B cell (primary cell): ENCODE data around the gene NAA80. TPM values are rescaled to one million over a fixed set of nuclear protein-coding genes. Genes with fewer than 3 reads are reported as not detected.

ENCODE experiments used
- ATAC-seq: fragments of 200-7000 bp; cut with Tn5 transposase; one replicate; pipeline ENCODE4 v1.10.0; 2021; ENCODE audit warnings: low read depth, mild to moderate bottlenecking, moderate number of reproducible peaks, moderate library complexity
- CTCF ChIA-PET: fragments of 350-600 bp; sonication (Branson Sonifier 250); formaldehyde crosslinking; loops from one replicate; lab custom pipeline; 2021; ENCODE audit warnings: antibody characterized with exemption, inconsistent platforms; lab: Charles Lee
- POLR2A ChIA-PET: fragments of 350-600 bp; sonication (Branson Sonifier 250); formaldehyde crosslinking; loops from one replicate; lab custom pipeline; 2021; ENCODE audit warnings: antibody characterized with exemption; lab: Charles Lee
- DNase-seq: peaks from one replicate; pipeline ENCODE4 v3.0.0; 2013
- H2AFZ ChIP-seq: 2 replicates; pipeline ENCODE4 v1.6.1; 2012; ENCODE audit warnings: mild to moderate bottlenecking, low read depth, low read length; ENCODE audit not compliant: insufficient read depth, poor library complexity, severe bottlenecking
- H3K27ac ChIP-seq, 2 donors: 1 replicate in 1 of 2; 2 replicates in 1 of 2; pipeline ENCODE4 v1.5.1; 2012 to 2013; ENCODE audit warnings: low read length in 2 of 2, mild to moderate bottlenecking in 2 of 2, moderate library complexity in 1 of 2
- H3K27me3 ChIP-seq, 4 experiments: fragments of 200-600 bp in 1 of 4; sonication (generic) in 1 of 4; replicated peaks in 1 of 4; 1 replicate in 2 of 4; 2 replicates in 2 of 4; pipeline versions ENCODE4 v1.6.1 to v1.7.0; 2013 to 2016; ENCODE audit warnings: low read length in 3 of 4, mild to moderate bottlenecking in 2 of 4, mixed read lengths in 1 of 4, moderate library complexity in 1 of 4; ENCODE audit not compliant: insufficient read depth in 4 of 4, control insufficient read depth in 3 of 4; ENCODE audit errors: control extremely low read depth in 1 of 4
- H3K36me3 ChIP-seq, 2 experiments: replicated peaks in 1 of 2; 1 replicate in 1 of 2; 2 replicates in 1 of 2; pipeline versions ENCODE4 v1.6.1 to v1.7.1; 2013; ENCODE audit warnings: low read length in 1 of 2; ENCODE audit not compliant: insufficient read depth in 2 of 2, control insufficient read depth in 1 of 2; ENCODE audit errors: control extremely low read depth in 1 of 2, extremely low read depth in 1 of 2
- H3K4me1 ChIP-seq, 2 donors: fragments of 200-600 bp in 1 of 2; sonication (generic) in 1 of 2; 1 replicate in 1 of 2; 2 replicates in 1 of 2; pipeline versions ENCODE4 v1.5.1 to v1.6.1; 2013 to 2017; ENCODE audit warnings: low read length in 2 of 2; ENCODE audit not compliant: control insufficient read depth in 2 of 2, insufficient read depth in 2 of 2
- H3K4me2 ChIP-seq: replicated peaks from 2 replicates; pipeline ENCODE3; 2012; ENCODE audit warnings: mild to moderate bottlenecking, low read depth, low read length; ENCODE audit not compliant: poor library complexity, severe bottlenecking
- H3K4me3 ChIP-seq, 5 experiments: fragments of 200-600 bp in 1 of 5; sonication (generic) in 1 of 5; 1 replicate in 3 of 5; 2 replicates in 2 of 5; pipeline versions ENCODE4 v1.5.1 to v1.7.0; 2011 to 2016; ENCODE audit warnings: low read length in 4 of 5, mild to moderate bottlenecking in 4 of 5, low read depth in 2 of 5, control low read depth in 1 of 5, moderate library complexity in 1 of 5; ENCODE audit not compliant: insufficient read depth in 1 of 5; ENCODE audit errors: control extremely low read depth in 1 of 5, extremely low read depth in 1 of 5
- H3K79me2 ChIP-seq: fragments of 200-600 bp; sonication (generic); one replicate; pipeline ENCODE4 v1.6.0; 2016; ENCODE audit warnings: low read length; ENCODE audit not compliant: control insufficient read depth, insufficient read depth
- H3K9ac ChIP-seq: fragments of 200-600 bp; sonication (generic); 2 replicates; pipeline ENCODE4 v1.6.1; 2017; ENCODE audit warnings: mild to moderate bottlenecking, low read length, moderate library complexity
- H3K9me3 ChIP-seq, 3 donors: one replicate each; pipeline versions ENCODE4 v1.6.1 to v1.7.1; 2013; ENCODE audit warnings: low read length in 2 of 3; ENCODE audit not compliant: control insufficient read depth in 2 of 3, insufficient read depth in 1 of 3; ENCODE audit errors: control extremely low read depth in 1 of 3
- H4K20me1 ChIP-seq: 2 replicates; pipeline ENCODE4 v1.6.0; 2012; ENCODE audit warnings: mild to moderate bottlenecking, low read length; ENCODE audit not compliant: insufficient read depth, control insufficient read depth, poor library complexity, severe bottlenecking
- H3K27ac Mint-ChIP-seq: one replicate; pipeline ENCODE4 v1.8.0; 2021; ENCODE audit warnings: mixed read lengths
- H3K27me3 Mint-ChIP-seq: one replicate; pipeline ENCODE4 v1.8.0; 2021; ENCODE audit warnings: mixed read lengths
- H3K4me1 Mint-ChIP-seq: one replicate; pipeline ENCODE4 v1.8.0; 2021; ENCODE audit warnings: mixed read lengths
- H3K4me3 Mint-ChIP-seq: one replicate; pipeline ENCODE4 v1.8.0; 2021; ENCODE audit warnings: mixed read lengths
- H3K9me3 Mint-ChIP-seq: one replicate; pipeline ENCODE4 v1.8.0; 2022; ENCODE audit warnings: mixed read lengths; ENCODE audit not compliant: insufficient read depth
- CTCF ChIP-seq: fragments of 200-600 bp; IDR thresholded peaks from one replicate; pipeline ENCODE4 v1.8.0; 2022; ENCODE audit warnings: antibody characterized with exemption, mild to moderate bottlenecking
- EZH2 ChIP-seq: IDR thresholded peaks from 2 replicates; pipeline ENCODE4 v1.6.1; 2012; ENCODE audit warnings: borderline replicate concordance, low read depth, mild to moderate bottlenecking, moderate library complexity, low read length; ENCODE audit not compliant: insufficient read depth, poor library complexity, severe bottlenecking
- WGBS: methylation state at CpG from one replicate; pipeline ENCODE4 v1.1.5; 2013; ENCODE audit warnings: missing lambda C conversion rate; ENCODE audit not compliant: insufficient coverage; 5-methylcytosine and 5-hydroxymethylcytosine counted together
- intact Hi-C: fragments of 100-400 bp; cut with micrococcal nuclease; formaldehyde crosslinking; loops from one replicate; pipeline ENCODE4 v1.10.0; 2022
- polyA plus RNA-seq: library from polyadenylated mRNA; depleted of rRNA; stranded (reverse); fragments of >200 nt; gene quantifications from 2 replicates; pipeline ENCODE4 v1.2.3, GENCODE V29; 2012
- total RNA-seq, 2 donors: library from RNA; stranded (reverse); fragments of 120-200 nt in 1 of 2; gene quantifications; 1 replicate in 1 of 2; 2 replicates in 1 of 2; pipeline versions ENCODE4 v1.2.3 to v1.2.4, GENCODE V29; 2013 to 2022

NAA80 gene
- total and polyA plus RNA-seq, 2 donors (not counting 1 experiment from before 2014, with no cell fraction given) = 37.8 to 49.0 TPM

- no peak overlapping the region for H2AFZ ChIP-seq
- intact Hi-C loops = loop anchor here (5.0 kb wide), 1 partner anchor 97 kb away; the partner anchor contains the start of gene GNAI2
- ChIA-PET CTCF (interaction anchor here (3.4 kb wide), 1 partner anchor 11 kb away, joined by 22 read pairs; the partner anchor contains the start of gene HYAL2), POLR2A (no interaction called here)
- DNase-seq (no peak), ATAC-seq (no peak)
- TF ChIP-seq CTCF (no peak), EZH2 (no peak)
- H3K36me3 ChIP-seq = peaks cover 0 to 47% of the 10 kb centered on the region in 2 experiments
- WGBS = 89% methylated on average over 5 of the region's 5 CpGs
- H4K20me1 ChIP-seq = peaks cover 47% of the 10 kb centered on the region
- H3K4me1 Mint-ChIP-seq = peaks cover 40% of the 10 kb centered on the region
- H3K4me2 ChIP-seq = no peak overlapping the region
- H3K4me3 Mint-ChIP-seq = peak overlapping the region; percentile 34
- H3K79me2 ChIP-seq = peaks cover 76% of the 10 kb centered on the region
- H3K4me1 ChIP-seq = peaks cover 25 to 52% of the 10 kb centered on the region in 2 donors
- peak overlapping the region; percentile 50 for H3K27ac Mint-ChIP-seq
- H3K9me3 ChIP-seq = no peaks in the 10 kb centered on the region
- H3K9ac ChIP-seq = no peak overlapping the region
- H3K9me3 Mint-ChIP-seq = no peaks in the 10 kb centered on the region
- no peak overlapping the region for H3K4me3 ChIP-seq
- H3K27ac ChIP-seq = peak overlapping the region in 1 of 2 donors; percentile 63
- H3K27me3 Mint-ChIP-seq = no peaks in the 10 kb centered on the region
- no peaks in the 10 kb centered on the region for H3K27me3 ChIP-seq
These were observed 35.3 kb upstream of the NAA80 start for GRCh38 chr3:50334339-50335075.

GRCh38 chr3:50333744-50334328 lies 34.6 kb upstream of the NAA80 start:
- Histone ChIP-seq H3K27me3 (no peaks in the 10 kb centered on the region), H2AFZ (no peak overlapping the region), H3K4me1 (peaks cover 19 to 46% of the 10 kb centered on the region in 2 donors), H4K20me1 (peaks cover 47% of the 10 kb centered on the region), H3K36me3 (peaks cover 0 to 51% of the 10 kb centered on the region in 2 experiments), H3K79me2 (peaks cover 69% of the 10 kb centered on the region), H3K9me3 (no peaks in the 10 kb centered on the region), H3K9ac (no peak overlapping the region), H3K27ac (peak overlapping the region in 1 of 2 donors; percentile 63), H3K4me3 (no peak overlapping the region), H3K4me2 (no peak overlapping the region)
- Mint-ChIP-seq H3K9me3 (no peaks in the 10 kb centered on the region), H3K27me3 (no peaks in the 10 kb centered on the region), H3K4me3 (no peak overlapping the region), H3K4me1 (peaks cover 36% of the 10 kb centered on the region), H3K27ac (peak overlapping the region; percentile 6)
- intact Hi-C loops = no loop called here
- ATAC-seq (no peak), DNase-seq (no peak)
- TF ChIP-seq CTCF = no peak
- no peak for TF ChIP-seq EZH2
- WGBS = 82% methylated on average over 10 of the region's 12 CpGs
- ChIA-PET CTCF (interaction anchor here (1.0 kb wide), 1 partner anchor 16 kb away, joined by 3 read pairs; the partner anchor contains the start of gene NPRL2), POLR2A (no interaction called here)
